H9 (cell line): ENCODE data around the gene DNASE1L2. TPM values are rescaled to one million over a fixed set of nuclear protein-coding genes. Genes with fewer than 3 reads are reported as not detected.

ENCODE experiments used
- DNase-seq: peaks from one replicate; pipeline ENCODE4 v3.0.0-alpha.2; 2017
- H2AFZ ChIP-seq: one replicate; pipeline ENCODE4 v1.6.1; 2013; ENCODE audit warnings: mild to moderate bottlenecking, low read length, control low read depth, moderate library complexity
- H2AK5ac ChIP-seq: 2 replicates; pipeline ENCODE4 v1.6.1; 2013; ENCODE audit warnings: low read length, control low read depth, mixed read lengths; ENCODE audit not compliant: insufficient read length
- H2BK120ac ChIP-seq: one replicate; pipeline ENCODE4 v1.6.1; 2013; ENCODE audit warnings: low read depth, mild to moderate bottlenecking, low read length, control low read depth, inconsistent platforms; ENCODE audit not compliant: poor library complexity, severe bottlenecking
- H2BK12ac ChIP-seq: 2 replicates; pipeline ENCODE4 v1.6.1; 2013; ENCODE audit warnings: low read length, control low read depth, mixed read lengths, low read depth; ENCODE audit not compliant: insufficient read length
- H2BK15ac ChIP-seq: 2 replicates; pipeline ENCODE4 v1.6.1; 2013; ENCODE audit warnings: low read depth, low read length, control low read depth
- H2BK20ac ChIP-seq: one replicate; pipeline ENCODE4 v1.6.1; 2013; ENCODE audit warnings: low read depth, mild to moderate bottlenecking, low read length, control low read depth, inconsistent platforms; ENCODE audit not compliant: poor library complexity, severe bottlenecking
- H2BK5ac ChIP-seq: 2 replicates; pipeline ENCODE4 v1.6.1; 2013; ENCODE audit warnings: low read length, control low read depth, mixed read lengths; ENCODE audit not compliant: insufficient read length
- H3K14ac ChIP-seq: 2 replicates; pipeline ENCODE4 v1.6.1; 2013; ENCODE audit warnings: low read length, control low read depth; ENCODE audit not compliant: insufficient read depth
- H3K18ac ChIP-seq: 2 replicates; pipeline ENCODE4 v1.6.1; 2013; ENCODE audit warnings: low read depth, mild to moderate bottlenecking, mixed read lengths, low read length, control low read depth; ENCODE audit not compliant: insufficient read length
- H3K23ac ChIP-seq: 2 replicates; pipeline ENCODE4 v1.6.1; 2013; ENCODE audit warnings: low read length, control low read depth, mixed read lengths, low read depth; ENCODE audit not compliant: insufficient read length
- H3K23me2 ChIP-seq: 2 replicates; pipeline ENCODE4 v1.6.1; 2013; ENCODE audit warnings: low read depth, mild to moderate bottlenecking, mixed read lengths, low read length, control low read depth; ENCODE audit not compliant: insufficient read length, poor library complexity, severe bottlenecking
- H3K27ac ChIP-seq: 2 replicates; pipeline ENCODE4 v1.5.1; 2013; ENCODE audit warnings: low read length, control low read depth, mixed read lengths, low read depth; ENCODE audit not compliant: insufficient read length
- H3K27me3 ChIP-seq: 2 replicates; pipeline ENCODE4 v1.6.1; 2013; ENCODE audit warnings: low read length, control low read depth, inconsistent platforms; ENCODE audit not compliant: insufficient read depth
- H3K4ac ChIP-seq: 2 replicates; pipeline ENCODE4 v1.6.1; 2013; ENCODE audit warnings: low read depth, mild to moderate bottlenecking, control low read depth, inconsistent platforms, low read length, moderate library complexity
- H3K4me1 ChIP-seq: 2 replicates; pipeline ENCODE4 v1.6.1; 2013; ENCODE audit warnings: low read length, control low read depth, inconsistent platforms; ENCODE audit not compliant: insufficient read depth
- H3K4me2 ChIP-seq: 2 replicates; pipeline ENCODE4 v1.6.1; 2013; ENCODE audit warnings: low read length, control low read depth, mixed read lengths; ENCODE audit not compliant: insufficient read length, insufficient read depth
- H3K56ac ChIP-seq: 2 replicates; pipeline ENCODE4 v1.6.1; 2013; ENCODE audit warnings: low read depth, mild to moderate bottlenecking, mixed read lengths, low read length, control low read depth; ENCODE audit not compliant: insufficient read length
- H3K79me1 ChIP-seq: 2 replicates; pipeline ENCODE4 v1.6.1; 2013; ENCODE audit warnings: low read depth, mild to moderate bottlenecking, moderate library complexity, low read length, control low read depth, inconsistent platforms; ENCODE audit not compliant: insufficient read depth, poor library complexity, severe bottlenecking
- H3K79me2 ChIP-seq: 2 replicates; pipeline ENCODE4 v1.6.1; 2013; ENCODE audit warnings: low read length, control low read depth, inconsistent platforms; ENCODE audit not compliant: insufficient read depth
- H3K9ac ChIP-seq: 2 replicates; pipeline ENCODE4 v1.6.1; 2013; ENCODE audit warnings: low read length, control low read depth, mixed read lengths; ENCODE audit not compliant: insufficient read length; ENCODE audit errors: extremely low read depth
- H3K9me3 ChIP-seq: one replicate; pipeline ENCODE4 v1.6.1; 2013; ENCODE audit warnings: low read depth, low read length, inconsistent platforms; ENCODE audit not compliant: control insufficient read depth
- H3T11ph ChIP-seq: one replicate; pipeline ENCODE4 v1.6.1; 2013; ENCODE audit warnings: mild to moderate bottlenecking, low read length, control low read depth, inconsistent platforms
- H4K20me1 ChIP-seq: one replicate; pipeline ENCODE4 v1.6.1; 2013; ENCODE audit not compliant: control insufficient read depth, insufficient read length, insufficient read depth
- H4K5ac ChIP-seq: 2 replicates; pipeline ENCODE4 v1.6.1; 2013; ENCODE audit warnings: low read depth, mild to moderate bottlenecking, mixed read lengths, low read length, control low read depth; ENCODE audit not compliant: insufficient read length
- H4K8ac ChIP-seq: replicated peaks from 2 replicates; pipeline ENCODE4 v1.6.1; 2013; ENCODE audit warnings: low read length, control low read depth, mixed read lengths, low read depth; ENCODE audit not compliant: insufficient read length
- H4K91ac ChIP-seq: 2 replicates; pipeline ENCODE4 v1.6.1; 2013; ENCODE audit warnings: low read depth, mild to moderate bottlenecking, moderate library complexity, mixed read lengths, low read length, control low read depth; ENCODE audit not compliant: insufficient read length
- H3K27ac Mint-ChIP-seq, 3 experiments: 2 replicates in 2 of 3; 3 replicates in 1 of 3; pipeline ENCODE4 v1.8.0; 2020 to 2021; ENCODE audit warnings: mixed read lengths in 3 of 3, mild to moderate bottlenecking in 1 of 3, moderate library complexity in 1 of 3
- H3K27me3 Mint-ChIP-seq: 2 replicates; pipeline ENCODE4 v1.8.0; 2021; ENCODE audit warnings: low read depth, mild to moderate bottlenecking, moderate library complexity, mixed read lengths
- H3K36me3 Mint-ChIP-seq, 3 experiments: 2 replicates in 2 of 3; 3 replicates in 1 of 3; pipeline ENCODE4 v1.8.0; 2020 to 2021; ENCODE audit warnings: low read depth in 3 of 3, mixed read lengths in 3 of 3; ENCODE audit not compliant: insufficient read depth in 1 of 3
- H3K4me1 Mint-ChIP-seq, 2 experiments: 2 replicates each; pipeline ENCODE4 v1.8.0; 2020; ENCODE audit warnings: mixed read lengths in 2 of 2
- H3K4me3 Mint-ChIP-seq, 2 experiments: 2 replicates in 1 of 2; 3 replicates in 1 of 2; pipeline ENCODE4 v1.8.0; 2020 to 2021; ENCODE audit warnings: mild to moderate bottlenecking in 2 of 2, mixed read lengths in 2 of 2, moderate library complexity in 1 of 2
- H3K9me3 Mint-ChIP-seq, 2 experiments: 2 replicates in 1 of 2; 3 replicates in 1 of 2; pipeline ENCODE4 v1.8.0; 2020; ENCODE audit warnings: mild to moderate bottlenecking in 2 of 2, mixed read lengths in 2 of 2, moderate library complexity in 1 of 2
- CTCF ChIP-seq: fragments of 200-600 bp; sonication (generic); conservative IDR thresholded peaks from 3 replicates; pipeline ENCODE4 v1.8.0; 2021; ENCODE audit warnings: antibody characterized with exemption, mild to moderate bottlenecking
- WGBS: extraction: QIAGEN DNeasy Blood & Tissue Kit; methylation state at CpG from one replicate; pipeline ENCODE4 v1.1.7; 2013; ENCODE audit warnings: missing lambda C conversion rate, low lambda C conversion rate, mixed read lengths; ENCODE audit not compliant: insufficient read length; ENCODE audit errors: extremely low coverage; 5-methylcytosine and 5-hydroxymethylcytosine counted together
- total RNA-seq: library from RNA; stranded (reverse); gene quantifications from 2 replicates; pipeline ENCODE4 v1.2.1, GENCODE V29; 2021

Gene DNASE1L2
- total RNA-seq, 1 experiment from 2014 or later: 2.5 TPM

- peak; percentile 25 for DNase-seq
- H3K9ac ChIP-seq: no peak overlapping the region
- H3K27ac Mint-ChIP-seq: peak overlapping the region in 1 of 3 experiments; percentile 82; a peak in 1 of 7 replicates
- H3K27ac ChIP-seq: no peak overlapping the region
- no peak overlapping the region for H3K4me2 ChIP-seq
- no peaks in the 10 kb centered on the region for H3K79me2 ChIP-seq
- H3K36me3 Mint-ChIP-seq: no peaks in the 10 kb centered on the region
- H2AFZ ChIP-seq: no peak overlapping the region
- H3T11ph ChIP-seq: no peak overlapping the region
- H3K79me1 ChIP-seq: no peaks in the 10 kb centered on the region
- H3K4ac ChIP-seq: no peak overlapping the region
- no peaks in the 10 kb centered on the region for H3K9me3 Mint-ChIP-seq
- 0 out of 4 replicates have a peak, but pooled peaks cover 0 to 3% of the 10 kb centered on the region in 2 experiments for H3K4me1 Mint-ChIP-seq
- no peak overlapping the region for H2BK5ac ChIP-seq
- H2BK12ac ChIP-seq: no peak overlapping the region
- no peaks in the 10 kb centered on the region for H3K27me3 ChIP-seq
- H3K18ac ChIP-seq: no peak overlapping the region
- no peaks in the 10 kb centered on the region; the same call in 1 of the 2 replicates for H3K27me3 Mint-ChIP-seq
- H2BK120ac ChIP-seq: no peak overlapping the region
- no peaks in the 10 kb centered on the region for H3K23me2 ChIP-seq
- no peak overlapping the region for H2AK5ac ChIP-seq
- H3K23ac ChIP-seq: no peak overlapping the region
- no peak overlapping the region for H2BK15ac ChIP-seq
- H3K4me3 Mint-ChIP-seq: no peak overlapping the region
- H4K5ac ChIP-seq: no peak overlapping the region
- TF ChIP-seq CTCF: no peak
- H4K20me1 ChIP-seq: no peaks in the 10 kb centered on the region
- H3K9me3 ChIP-seq: no peaks in the 10 kb centered on the region
- H2BK20ac ChIP-seq: no peak overlapping the region
- H4K8ac ChIP-seq: no peak overlapping the region
- no peak overlapping the region for H4K91ac ChIP-seq
- no peak overlapping the region for H3K14ac ChIP-seq
- no CpG with 5 or more reads among the region's 17 CpGs for WGBS
- H3K4me1 ChIP-seq: no peaks in the 10 kb centered on the region
- H3K56ac ChIP-seq: no peak overlapping the region
Observed at GRCh38 chr16:2286550-2286949, 50.3 kb downstream of the DNASE1L2 start.
